ENCODE data around the gene ELOVL1.

ELOVL1 gene

DNA sequence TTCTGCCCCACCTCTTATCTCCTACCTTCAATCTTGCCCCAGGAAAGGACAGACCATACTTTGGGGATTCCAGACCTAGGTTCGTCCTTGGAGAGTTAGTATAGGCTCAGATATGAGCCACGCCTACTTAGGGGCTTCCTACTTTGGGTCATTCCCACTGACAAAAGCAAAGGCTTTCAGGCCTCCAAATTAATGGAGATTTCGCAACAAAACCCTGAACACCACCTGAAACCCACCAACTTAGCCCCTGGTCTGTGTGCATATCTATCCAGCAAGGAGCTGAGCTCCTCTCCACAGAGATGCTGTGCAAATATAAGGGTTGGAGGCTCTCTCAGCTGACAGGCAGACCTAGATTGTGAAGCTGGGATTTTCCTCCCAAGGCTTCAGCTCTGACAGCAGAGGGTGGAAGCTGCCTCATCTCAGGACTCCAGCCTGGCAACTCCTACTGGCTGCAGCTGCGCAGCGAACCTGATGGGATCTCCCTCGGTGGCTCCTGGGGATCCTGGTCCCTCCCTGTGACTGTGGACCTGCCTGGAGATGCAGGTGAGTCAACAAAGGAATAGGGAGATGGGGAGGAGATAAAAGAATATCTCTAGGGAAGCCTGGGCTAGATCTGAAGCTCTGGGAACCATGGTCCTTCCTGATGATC, 28.1 kb downstream of the ELOVL1 start:
- Histone ChIP-seq H3K36me3 (ENCODE audit: insufficient read depth, low read length) (no peaks in the 10 kb centered on the region), H3K9me3 (ENCODE audit: control insufficient read depth, insufficient read depth, low read length) (no peaks in the 10 kb centered on the region), H3K9ac (ENCODE audit: low read depth, low read length) (no peak overlapping the region), H3K4me1 (ENCODE audit: insufficient read depth, low read length) (no peaks in the 10 kb centered on the region)

GRCh38 chr1:43338001-43338400, 29.8 kb downstream of the ELOVL1 start:
- Histone ChIP-seq H3K9me3 (ENCODE audit: control insufficient read depth, insufficient read depth, low read length) (no peaks in the 10 kb centered on the region), H3K36me3 (ENCODE audit: insufficient read depth, low read length) (no peaks in the 10 kb centered on the region), H3K4me1 (ENCODE audit: insufficient read depth, low read length) (no peaks in the 10 kb centered on the region), H3K9ac (ENCODE audit: low read depth, low read length) (no peak overlapping the region)

DNA sequence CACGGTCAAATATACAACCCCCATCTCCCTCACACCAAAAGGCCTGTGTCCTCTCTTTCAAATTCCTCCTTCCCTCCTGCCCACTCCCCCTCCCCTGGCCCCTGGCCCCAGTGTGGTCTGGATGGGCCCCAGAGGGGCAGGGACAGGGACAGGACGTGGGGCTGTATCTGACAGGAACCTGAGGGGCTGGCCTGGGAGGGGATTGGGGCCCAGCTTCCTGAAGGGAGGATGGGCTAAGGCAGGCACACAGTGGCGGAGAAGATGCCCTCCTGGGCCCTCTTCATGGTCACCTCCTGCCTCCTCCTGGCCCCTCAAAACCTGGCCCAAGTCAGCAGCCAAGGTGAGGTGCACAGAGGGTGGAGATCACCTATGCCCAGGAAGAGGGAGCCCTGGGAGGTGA, 30.2 kb downstream of the ELOVL1 start, which contains the start of gene MPL:
Gene MPL, plus strand, starts transcription at position 231 of the 400 bp plus-strand sequence. Its CDS starts 31 bp downstream, at position 262.
- no peaks in the 10 kb centered on the region for H3K9me3 ChIP-seq (ENCODE audit: control insufficient read depth, insufficient read depth, low read length)
- H3K4me1 ChIP-seq (ENCODE audit: insufficient read depth, low read length) = no peaks in the 10 kb centered on the region
- no peak within 1 kb of the TSS for H3K9ac ChIP-seq (ENCODE audit: low read depth, low read length)
- H3K36me3 ChIP-seq (ENCODE audit: insufficient read depth, low read length) = no peaks in the 10 kb centered on the region

GRCh38 chr1:43334453-43335205, 33.2 kb downstream of the ELOVL1 start:
- Histone ChIP-seq H3K36me3 (ENCODE audit: insufficient read depth, low read length) (no peaks in the 10 kb centered on the region), H3K9me3 (ENCODE audit: control insufficient read depth, insufficient read depth, low read length) (no peaks in the 10 kb centered on the region), H3K4me1 (ENCODE audit: insufficient read depth, low read length) (peaks cover 16% of the 10 kb centered on the region), H3K9ac (ENCODE audit: low read depth, low read length) (no peak overlapping the region)

DNA sequence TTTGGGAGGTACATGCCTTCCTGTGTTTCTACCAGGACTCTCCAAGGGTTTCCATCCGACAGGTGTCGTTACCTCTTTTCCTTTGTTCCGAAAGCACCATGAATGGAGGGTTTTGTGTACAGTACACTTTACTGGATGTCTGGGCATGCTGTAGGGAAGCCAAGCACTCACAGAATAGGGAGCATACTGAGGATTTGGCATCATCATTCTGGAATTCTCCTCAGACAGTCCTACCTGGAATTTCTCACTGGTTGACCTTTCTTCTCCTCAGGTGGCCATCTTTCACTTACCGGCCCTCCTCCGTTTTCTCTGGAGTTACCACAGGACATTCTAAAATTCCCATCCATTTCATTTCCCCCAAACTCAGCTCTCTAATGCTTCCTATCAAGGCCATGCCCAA, 36.1 kb downstream of the ELOVL1 start:
- H3K36me3 ChIP-seq (ENCODE audit: insufficient read depth, low read length) = no peaks in the 10 kb centered on the region

GRCh38 chr1:43329995-43330751, 37.6 kb downstream of the ELOVL1 start:
- peaks cover 16% of the 10 kb centered on the region for H3K4me1 ChIP-seq (ENCODE audit: insufficient read depth, low read length)
- H3K36me3 ChIP-seq (ENCODE audit: insufficient read depth, low read length) = no peaks in the 10 kb centered on the region
- peaks cover 14% of the 10 kb centered on the region for H3K9me3 ChIP-seq (ENCODE audit: control insufficient read depth, insufficient read depth, low read length)
- H3K9ac ChIP-seq (ENCODE audit: low read depth, low read length) = no peak overlapping the region

More for the DNA sequence above, 36.1 kb downstream of the ELOVL1 start:
- Histone ChIP-seq H3K9ac (ENCODE audit: low read depth, low read length) (no peak overlapping the region), H3K9me3 (ENCODE audit: control insufficient read depth, insufficient read depth, low read length) (peaks cover 10% of the 10 kb centered on the region; the same call in 1 of the 2 replicates), H3K4me1 (ENCODE audit: insufficient read depth, low read length) (peaks cover 16% of the 10 kb centered on the region)

DNA sequence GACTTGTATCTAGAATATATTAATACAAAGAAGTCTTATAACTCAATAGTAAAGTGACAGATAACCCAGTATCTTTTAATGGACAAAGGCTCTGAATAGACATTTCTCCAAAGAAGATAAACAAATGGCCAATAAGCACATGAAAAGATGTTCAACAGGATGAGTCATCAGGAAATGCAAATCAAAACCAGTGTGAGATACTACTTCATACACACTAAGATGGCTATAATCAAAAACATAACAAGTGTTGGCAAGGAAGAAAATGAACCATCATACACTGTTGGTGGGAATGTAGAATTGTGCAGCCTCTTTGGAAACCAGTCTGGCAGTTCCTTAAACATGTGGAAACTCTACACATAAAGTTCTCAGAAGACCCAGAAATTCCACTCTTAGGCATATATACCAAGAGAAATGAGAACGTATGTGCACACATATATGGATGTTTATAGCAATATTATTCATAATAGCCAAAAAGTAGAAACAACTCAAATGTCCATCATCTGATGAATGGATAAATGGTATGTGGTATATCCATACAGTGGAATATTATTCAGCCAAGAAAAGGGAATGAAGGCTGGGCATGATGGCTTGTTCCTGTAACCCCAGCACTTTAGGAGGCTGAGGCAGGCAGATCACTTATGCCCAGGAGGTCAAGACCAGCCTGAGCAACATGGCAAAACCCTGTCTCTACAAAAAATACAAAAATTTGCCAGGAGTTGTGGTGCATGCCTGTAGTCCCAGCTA, 40.1 kb downstream of the ELOVL1 start:
- Histone ChIP-seq H3K9me3 (ENCODE audit: control insufficient read depth, insufficient read depth, low read length) (peaks cover 14% of the 10 kb centered on the region), H3K4me1 (ENCODE audit: insufficient read depth, low read length) (peaks cover 16% of the 10 kb centered on the region), H3K36me3 (ENCODE audit: insufficient read depth, low read length) (no peaks in the 10 kb centered on the region), H3K9ac (ENCODE audit: low read depth, low read length) (no peak overlapping the region)

- Histone ChIP-seq H3K4me1 (ENCODE audit: insufficient read depth, low read length) (peaks cover 8% of the 10 kb centered on the region), H3K9ac (ENCODE audit: low read depth, low read length) (no peak overlapping the region), H3K36me3 (ENCODE audit: insufficient read depth, low read length) (no peaks in the 10 kb centered on the region), H3K9me3 (ENCODE audit: control insufficient read depth, insufficient read depth, low read length) (peaks cover 14% of the 10 kb centered on the region)
Measured at GRCh38 chr1:43325381-43325780, 42.4 kb downstream of the ELOVL1 start.

GRCh38 chr1:43324810-43325209, 43.0 kb downstream of the ELOVL1 start:
- H3K9ac ChIP-seq (ENCODE audit: low read depth, low read length) = no peak overlapping the region
- no peaks in the 10 kb centered on the region for H3K36me3 ChIP-seq (ENCODE audit: insufficient read depth, low read length)
- H3K4me1 ChIP-seq (ENCODE audit: insufficient read depth, low read length) = peaks cover 3% of the 10 kb centered on the region
- peaks cover 14% of the 10 kb centered on the region for H3K9me3 ChIP-seq (ENCODE audit: control insufficient read depth, insufficient read depth, low read length)

DNA sequence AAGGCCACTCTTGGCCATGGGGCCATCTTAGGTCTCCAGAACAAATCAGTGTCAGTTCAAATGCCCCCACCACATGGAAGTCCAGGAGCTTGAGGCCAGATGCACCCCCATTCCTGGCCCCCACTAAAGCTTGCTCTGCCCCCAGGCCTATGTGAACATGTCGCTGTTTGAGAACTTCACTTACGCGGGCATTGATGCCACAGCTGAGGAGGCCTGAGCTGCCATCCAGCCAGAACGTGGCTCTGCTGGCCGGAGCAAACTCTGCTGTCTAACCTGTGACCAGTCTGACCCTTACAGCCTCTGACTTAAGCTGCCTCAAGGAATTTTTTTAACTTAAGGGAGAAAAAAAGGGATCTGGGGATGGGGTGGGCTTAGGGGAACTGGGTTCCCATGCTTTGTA, 45.3 kb downstream of the ELOVL1 start:
- Histone ChIP-seq H3K9me3 (ENCODE audit: control insufficient read depth, insufficient read depth, low read length) (peaks cover 8% of the 10 kb centered on the region), H3K9ac (ENCODE audit: low read depth, low read length) (no peak overlapping the region), H3K36me3 (ENCODE audit: insufficient read depth, low read length) (peaks cover 2% of the 10 kb centered on the region; the same call in 1 of the 2 replicates), H3K4me1 (ENCODE audit: insufficient read depth, low read length) (no peaks in the 10 kb centered on the region)

DNA sequence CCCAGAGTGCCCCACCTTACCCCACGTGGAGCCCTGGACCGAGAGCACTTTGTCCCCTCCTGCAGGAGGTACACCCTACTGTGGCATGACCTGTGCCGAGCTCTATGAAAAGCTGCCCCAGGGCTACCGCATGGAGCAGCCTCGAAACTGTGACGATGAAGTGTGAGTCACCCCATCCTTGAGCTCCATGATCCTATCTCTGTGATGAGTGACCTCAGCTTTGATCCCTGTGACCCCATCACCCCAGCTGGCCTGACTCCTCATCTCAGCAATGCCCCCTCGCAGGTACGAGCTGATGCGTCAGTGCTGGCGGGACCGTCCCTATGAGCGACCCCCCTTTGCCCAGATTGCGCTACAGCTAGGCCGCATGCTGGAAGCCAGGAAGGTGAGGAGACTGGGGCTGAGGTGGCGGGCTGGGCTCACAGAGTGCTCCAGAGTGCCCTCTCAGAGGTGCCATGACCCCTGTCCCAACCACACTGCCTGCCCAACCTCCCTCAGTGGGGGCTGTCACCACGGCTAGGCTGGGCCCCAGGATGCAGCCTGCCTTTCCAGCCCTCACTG, 46.4 kb downstream of the ELOVL1 start:
- Histone ChIP-seq H3K36me3 (ENCODE audit: insufficient read depth, low read length) (peaks cover 5% of the 10 kb centered on the region; the same call in 1 of the 2 replicates), H3K9ac (ENCODE audit: low read depth, low read length) (no peak overlapping the region), H3K9me3 (ENCODE audit: control insufficient read depth, insufficient read depth, low read length) (peaks cover 4% of the 10 kb centered on the region), H3K4me1 (ENCODE audit: insufficient read depth, low read length) (no peaks in the 10 kb centered on the region)

DNA sequence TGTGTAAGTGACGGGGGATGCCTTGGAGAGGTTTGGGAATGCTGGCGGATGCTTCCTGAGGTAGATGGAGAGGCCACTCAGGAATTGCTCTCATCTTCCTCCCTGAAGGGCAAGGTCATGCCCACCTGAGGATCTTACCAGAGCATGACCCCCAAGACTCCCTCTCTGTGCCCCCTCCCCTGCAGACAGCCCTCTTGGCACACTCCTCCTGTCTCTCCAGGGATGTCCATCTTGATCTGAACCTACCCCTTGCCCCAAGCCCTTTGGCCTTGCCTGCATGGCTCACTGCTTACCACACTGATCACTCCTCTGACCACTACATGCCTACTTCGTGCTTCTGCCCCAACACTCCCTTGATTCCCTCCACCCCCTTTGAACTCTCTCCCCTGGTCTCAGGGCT, 48.0 kb downstream of the ELOVL1 start:
- no peaks in the 10 kb centered on the region for H3K4me1 ChIP-seq (ENCODE audit: insufficient read depth, low read length)
- peaks cover 5% of the 10 kb centered on the region; the same call in 1 of the 2 replicates for H3K36me3 ChIP-seq (ENCODE audit: insufficient read depth, low read length)
- H3K9me3 ChIP-seq (ENCODE audit: control insufficient read depth, insufficient read depth, low read length) = no peaks in the 10 kb centered on the region; the same call in 1 of the 2 replicates
- H3K9ac ChIP-seq (ENCODE audit: low read depth, low read length) = no peak overlapping the region

DNA sequence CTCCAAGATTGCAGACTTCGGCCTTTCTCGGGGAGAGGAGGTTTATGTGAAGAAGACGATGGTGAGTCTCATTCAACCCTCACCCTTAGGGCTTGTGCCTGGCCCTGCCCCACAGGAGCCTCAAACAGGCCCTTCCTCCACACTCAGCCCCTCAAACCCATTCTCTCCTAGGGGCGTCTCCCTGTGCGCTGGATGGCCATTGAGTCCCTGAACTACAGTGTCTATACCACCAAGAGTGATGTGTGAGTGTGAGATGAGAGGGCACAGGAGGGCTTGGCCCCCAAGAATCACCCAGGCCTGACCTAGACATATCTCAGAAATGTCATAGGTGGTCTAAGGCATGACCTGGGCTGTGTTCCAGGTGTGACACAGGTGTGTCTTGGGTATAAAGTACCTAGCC, 48.5 kb downstream of the ELOVL1 start:
- no peaks in the 10 kb centered on the region for H3K9me3 ChIP-seq (ENCODE audit: control insufficient read depth, insufficient read depth, low read length)
- H3K4me1 ChIP-seq (ENCODE audit: insufficient read depth, low read length) = no peaks in the 10 kb centered on the region
- H3K36me3 ChIP-seq (ENCODE audit: insufficient read depth, low read length) = peaks cover 5% of the 10 kb centered on the region; the same call in 1 of the 2 replicates
- no peak overlapping the region for H3K9ac ChIP-seq (ENCODE audit: low read depth, low read length)

DNA sequence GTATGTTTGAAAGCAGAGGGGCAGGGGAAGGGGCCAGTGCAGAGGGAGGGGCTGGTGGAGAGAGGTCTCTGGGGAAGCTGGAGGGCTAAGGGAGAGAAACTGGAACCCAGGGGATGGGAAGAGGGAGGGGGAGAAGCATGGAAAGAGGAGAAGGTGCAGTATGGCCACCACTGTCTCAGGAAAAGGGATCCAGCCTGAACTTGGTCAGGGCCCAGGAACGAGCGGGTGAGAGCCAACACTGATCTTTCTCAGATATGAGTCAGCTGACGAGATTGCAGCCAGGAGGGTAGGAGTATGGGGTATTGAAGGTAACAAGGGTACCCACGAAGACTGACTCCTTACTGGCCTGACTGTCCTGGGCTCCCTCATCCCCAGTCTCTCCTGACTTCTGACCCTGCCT, 49.0 kb downstream of the ELOVL1 start:
- no peaks in the 10 kb centered on the region for H3K9me3 ChIP-seq (ENCODE audit: control insufficient read depth, insufficient read depth, low read length)
- peaks cover 5% of the 10 kb centered on the region; the same call in 1 of the 2 replicates for H3K36me3 ChIP-seq (ENCODE audit: insufficient read depth, low read length)
- H3K9ac ChIP-seq (ENCODE audit: low read depth, low read length) = no peak overlapping the region

More for the DNA sequence above, 49.0 kb downstream of the ELOVL1 start:
- H3K4me1 ChIP-seq (ENCODE audit: insufficient read depth, low read length) = no peaks in the 10 kb centered on the region
